Large intestine (tissue), 3 donors: ENCODE measurements around the gene ANGPTL4. TPM values are rescaled to one million over a fixed set of nuclear protein-coding genes. Genes with fewer than 3 reads are reported as not detected.
A peak's percentile ranks its signal among the peaks of the same experiment; 100 is the strongest.

Source experiments
- DNase-seq, 2 donors: peaks; one replicate each; pipeline versions ENCODE4 v3.0.0 to v3.0.0-alpha.2; 2013
- H3K27ac ChIP-seq: one replicate; pipeline ENCODE4 v1.5.1; 2013; ENCODE audit warnings: low read length
- H3K27me3 ChIP-seq: 2 replicates; pipeline ENCODE4 v1.6.1; 2013; ENCODE audit warnings: low read length; ENCODE audit not compliant: control insufficient read depth, insufficient read depth
- H3K36me3 ChIP-seq: 2 replicates; pipeline ENCODE4 v1.6.1; 2013; ENCODE audit warnings: low read length; ENCODE audit not compliant: control insufficient read depth, insufficient read depth
- H3K4me1 ChIP-seq: one replicate; pipeline ENCODE4 v1.6.1; 2013; ENCODE audit warnings: low read length; ENCODE audit not compliant: control insufficient read depth, insufficient read depth
- H3K4me3 ChIP-seq: one replicate; pipeline ENCODE4 v1.5.1; 2013; ENCODE audit warnings: low read length
- H3K9me3 ChIP-seq: one replicate; pipeline ENCODE4 v1.6.1; 2013; ENCODE audit warnings: mild to moderate bottlenecking, low read depth, low read length, moderate library complexity; ENCODE audit not compliant: control insufficient read depth
- WGBS: methylation state at CpG from one replicate; pipeline ENCODE4 v1.1.5; 2013; ENCODE audit warnings: low lambda C conversion rate; ENCODE audit not compliant: insufficient coverage; 5-methylcytosine and 5-hydroxymethylcytosine counted together
- polyA plus RNA-seq: library from polyadenylated mRNA; unstranded; fragments of 120-200 nt; gene quantifications from one replicate; pipeline ENCODE4 v1.2.1, GENCODE V29; 2013

Gene ANGPTL4
- polyA plus RNA-seq, 1 donor: 0.97 TPM

- H3K4me1 ChIP-seq: peaks cover 12% of the 10 kb centered on the region
- H3K36me3 ChIP-seq: peaks cover 23% of the 10 kb centered on the region
- H3K9me3 ChIP-seq: no peaks in the 10 kb centered on the region
- H3K4me3 ChIP-seq: peak overlapping the region; percentile 83
- no CpG with 5 or more reads among the region's 30 CpGs for WGBS
- DNase-seq: no peak
- peak overlapping the region; percentile 34 for H3K27ac ChIP-seq
- peaks cover 5% of the 10 kb centered on the region for H3K27me3 ChIP-seq
Measured at GRCh38 chr19:8321986-8322637, 41.8 kb upstream of the ANGPTL4 start.

- H3K27me3 ChIP-seq: peaks cover 5% of the 10 kb centered on the region
- WGBS: no CpG with 5 or more reads among the region's 7 CpGs
- peak overlapping the region; percentile 83 for H3K4me3 ChIP-seq
- H3K9me3 ChIP-seq: no peaks in the 10 kb centered on the region
- H3K4me1 ChIP-seq: peaks cover 12% of the 10 kb centered on the region
- peaks cover 23% of the 10 kb centered on the region for H3K36me3 ChIP-seq
- H3K27ac ChIP-seq: no peak overlapping the region
- DNase-seq: no peak
Measured at GRCh38 chr19:8322638-8322997, 41.3 kb upstream of the ANGPTL4 start.

- Histone ChIP-seq H3K27ac (no peak overlapping the region), H3K36me3 (peaks cover 23% of the 10 kb centered on the region), H3K4me3 (no peak overlapping the region), H3K4me1 (peaks cover 12% of the 10 kb centered on the region), H3K27me3 (peaks cover 13% of the 10 kb centered on the region), H3K9me3 (no peaks in the 10 kb centered on the region)
- DNase-seq: no peak
- WGBS: 100% methylated on average over 1 of the region's 1 CpG
Measured at GRCh38 chr19:8323781-8324185, 40.2 kb upstream of the ANGPTL4 start.

GRCh38 chr19:8324186-8325050, 39.5 kb upstream of the ANGPTL4 start:
- H3K36me3 ChIP-seq: peaks cover 23% of the 10 kb centered on the region
- H3K4me1 ChIP-seq: peaks cover 12% of the 10 kb centered on the region
- H3K27me3 ChIP-seq: peaks cover 13% of the 10 kb centered on the region
- no peak overlapping the region for H3K27ac ChIP-seq
- no peaks in the 10 kb centered on the region for H3K9me3 ChIP-seq
- WGBS: no CpG with 5 or more reads among the region's 17 CpGs
- DNase-seq: no peak
- H3K4me3 ChIP-seq: no peak overlapping the region

GRCh38 chr19:8325454-8325853, 38.5 kb upstream of the ANGPTL4 start:
- no peak overlapping the region for H3K27ac ChIP-seq
- no peaks in the 10 kb centered on the region for H3K9me3 ChIP-seq
- WGBS: no CpG with 5 or more reads among the region's 3 CpGs
- peaks cover 23% of the 10 kb centered on the region for H3K36me3 ChIP-seq
- peaks cover 3% of the 10 kb centered on the region for H3K4me1 ChIP-seq
- H3K4me3 ChIP-seq: no peak overlapping the region
- no peak for DNase-seq
- H3K27me3 ChIP-seq: peaks cover 13% of the 10 kb centered on the region

- Histone ChIP-seq H3K4me3 (no peak overlapping the region), H3K4me1 (no peaks in the 10 kb centered on the region), H3K9me3 (peaks cover 6% of the 10 kb centered on the region), H3K27me3 (peaks cover 46% of the 10 kb centered on the region), H3K36me3 (no peaks in the 10 kb centered on the region), H3K27ac (no peak overlapping the region)
- no peak for DNase-seq
- no CpG with 5 or more reads among the region's 3 CpGs for WGBS
Measured at GRCh38 chr19:8329996-8330395, 34.0 kb upstream of the ANGPTL4 start.

GRCh38 chr19:8331263-8331845, 32.6 kb upstream of the ANGPTL4 start:
- no CpG with 5 or more reads among the region's 8 CpGs for WGBS
- no peaks in the 10 kb centered on the region for H3K36me3 ChIP-seq
- H3K27ac ChIP-seq: no peak overlapping the region
- no peaks in the 10 kb centered on the region for H3K4me1 ChIP-seq
- no peak for DNase-seq
- peaks cover 55% of the 10 kb centered on the region for H3K27me3 ChIP-seq
- H3K4me3 ChIP-seq: no peak overlapping the region
- peaks cover 11% of the 10 kb centered on the region for H3K9me3 ChIP-seq

- no peaks in the 10 kb centered on the region for H3K4me1 ChIP-seq
- H3K9me3 ChIP-seq: peaks cover 11% of the 10 kb centered on the region
- H3K36me3 ChIP-seq: no peaks in the 10 kb centered on the region
- H3K27ac ChIP-seq: no peak overlapping the region
- no peak for DNase-seq
- H3K27me3 ChIP-seq: peaks cover 57% of the 10 kb centered on the region
- no CpG with 5 or more reads among the region's 52 CpGs for WGBS
- no peak overlapping the region for H3K4me3 ChIP-seq
Measured at GRCh38 chr19:8332976-8333766, 30.8 kb upstream of the ANGPTL4 start.

GRCh38 chr19:8333767-8334457, 30.0 kb upstream of the ANGPTL4 start:
- WGBS: no CpG with 5 or more reads among the region's 48 CpGs

More at GRCh38 chr19:8333767-8334457, 30.0 kb upstream of the ANGPTL4 start:
- Histone ChIP-seq H3K4me1 (no peaks in the 10 kb centered on the region), H3K4me3 (no peak overlapping the region), H3K27me3 (peaks cover 52% of the 10 kb centered on the region), H3K9me3 (peaks cover 11% of the 10 kb centered on the region), H3K36me3 (no peaks in the 10 kb centered on the region), H3K27ac (no peak overlapping the region)
- no peak for DNase-seq
